ENCODE data around the gene KDM2A.

KDM2A gene

DNA sequence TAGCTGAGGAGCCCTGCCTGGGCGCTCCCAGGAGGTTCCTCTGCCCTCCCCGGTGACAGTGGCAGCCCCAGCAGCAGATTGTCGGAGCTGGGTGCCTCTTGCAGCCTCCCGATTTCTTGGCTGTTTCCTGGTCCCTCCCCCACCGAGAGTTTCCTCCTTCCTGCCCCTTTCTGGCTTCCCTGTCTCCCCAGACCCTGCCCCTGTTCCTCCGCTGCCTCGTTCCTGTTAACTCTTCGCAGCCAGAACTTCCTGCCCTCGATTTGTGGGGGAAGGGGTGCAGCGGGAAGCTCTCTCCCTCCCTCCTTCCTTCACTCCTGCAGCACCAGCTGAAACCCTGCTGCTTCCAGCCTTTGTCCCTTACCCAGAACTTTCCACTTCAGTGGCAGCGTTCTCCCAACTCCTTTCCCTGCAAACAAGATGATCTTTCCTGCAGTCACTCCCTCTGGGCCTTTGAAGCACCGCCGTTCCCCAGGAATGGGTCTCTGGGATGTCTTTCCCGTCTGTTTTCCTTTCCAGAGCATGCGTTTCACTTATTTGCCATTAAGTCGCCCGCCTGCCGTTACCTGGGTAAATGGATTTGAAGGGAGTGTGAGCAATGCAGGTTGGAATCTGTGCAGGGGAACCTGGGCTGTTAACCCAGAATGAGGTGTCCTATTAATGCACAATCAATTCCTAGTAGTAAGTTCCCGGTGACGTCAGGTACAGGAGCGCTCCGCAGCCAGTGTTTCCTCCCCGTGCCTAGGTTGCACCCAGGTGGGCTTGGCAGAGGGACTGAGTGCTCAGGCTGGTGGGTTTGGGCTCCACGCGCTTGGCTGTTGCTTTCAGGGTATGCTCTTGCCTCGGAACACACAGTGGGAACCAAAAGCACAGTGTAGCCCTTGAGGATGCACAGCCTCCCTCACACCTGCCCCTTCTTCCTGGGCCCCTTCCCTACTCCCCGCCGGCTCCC, 151.5 kb downstream of the KDM2A start:
- FAIRE-seq (peak; percentile 67), DNase-seq (ENCODE audit: insufficient read length, low spot score) (no peak)
- TF ChIP-seq PAX5 (IDR thresholded peaks at IDR 0.05; ENCODE audit: insufficient read depth, low read length, severe bottlenecking) (no peak), TAF1 (IDR thresholded peaks at IDR 0.05; ENCODE audit: low read depth, low read length) (no peak), POU2F2 (IDR thresholded peaks at IDR 0.05; ENCODE audit: low read depth, low read length) (no peak), POLR2AphosphoS5 (IDR thresholded peaks at IDR 0.05; ENCODE audit: low read depth, low read length) (no peak), SPI1 (IDR thresholded peaks at IDR 0.05; ENCODE audit: low read depth, low read length) (no peak), POLR2A (IDR thresholded peaks at IDR 0.05; ENCODE audit: low read depth, low read length) (no peak)

DNA sequence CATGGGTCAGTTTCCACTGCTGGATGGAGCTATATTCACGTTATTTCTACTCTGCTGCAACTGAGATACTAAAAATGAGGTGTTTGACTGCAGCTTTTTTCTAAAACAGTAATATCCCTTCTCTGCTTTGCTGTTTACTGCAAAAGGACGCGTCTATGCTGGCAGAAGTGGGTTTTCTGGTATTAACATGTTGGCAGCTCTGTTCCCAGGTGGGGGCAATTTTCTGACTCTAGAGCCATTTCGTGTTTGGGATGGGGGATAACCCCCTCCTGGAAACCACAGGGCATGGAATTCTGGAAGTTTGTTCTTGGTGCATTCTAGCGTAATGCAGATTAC, 152.1 kb downstream of the KDM2A start:
- TF ChIP-seq POU2F2 (IDR thresholded peaks at IDR 0.05; ENCODE audit: low read depth, low read length) (no peak), POLR2A (IDR thresholded peaks at IDR 0.05; ENCODE audit: low read depth, low read length) (no peak), TAF1 (IDR thresholded peaks at IDR 0.05; ENCODE audit: low read depth, low read length) (no peak), POLR2AphosphoS5 (IDR thresholded peaks at IDR 0.05; ENCODE audit: low read depth, low read length) (no peak), PAX5 (IDR thresholded peaks at IDR 0.05; ENCODE audit: insufficient read depth, low read length, severe bottlenecking) (no peak), SPI1 (IDR thresholded peaks at IDR 0.05; ENCODE audit: low read depth, low read length) (no peak)
- no peak for DNase-seq (ENCODE audit: insufficient read length, low spot score)
- FAIRE-seq, result no peak

DNA sequence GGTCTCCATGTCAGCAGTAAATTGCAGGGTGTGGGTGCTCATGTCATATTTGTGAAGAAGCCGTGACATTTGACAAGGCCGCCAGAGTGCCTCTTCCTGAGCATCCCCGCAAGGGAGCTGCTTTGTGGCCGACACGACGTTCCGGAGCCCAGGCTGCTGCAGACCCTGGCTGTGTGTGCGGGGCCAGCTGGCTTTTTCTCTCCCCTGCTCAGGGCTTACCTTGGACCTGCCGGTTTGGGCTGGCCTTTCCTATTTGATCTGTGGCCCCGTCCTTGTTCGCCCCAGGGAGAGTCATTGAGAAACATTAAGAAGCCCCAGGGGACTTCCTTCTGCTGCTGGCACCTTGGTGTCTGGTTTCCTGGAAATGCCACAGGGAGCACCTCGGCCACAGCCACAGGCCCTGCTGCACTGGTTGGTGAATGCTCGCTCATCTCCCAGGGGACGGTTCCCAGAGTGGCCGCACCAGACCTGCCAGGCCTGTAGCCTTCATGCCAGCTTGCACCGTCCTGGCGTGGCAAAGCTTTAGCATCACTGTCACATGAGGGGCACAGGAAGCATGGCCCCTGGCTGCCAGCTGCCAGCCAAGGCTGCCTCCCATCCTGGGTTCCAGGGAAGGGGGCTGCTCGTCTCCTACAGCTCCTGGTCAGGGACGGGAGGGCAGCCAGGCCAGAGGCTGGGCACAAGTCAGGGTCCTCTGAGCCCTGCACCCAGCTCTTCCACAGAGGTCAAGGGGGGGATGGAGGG, 152.7 kb downstream of the KDM2A start:
- TF ChIP-seq POLR2A (IDR thresholded peaks at IDR 0.05; ENCODE audit: low read depth, low read length) (no peak), SPI1 (IDR thresholded peaks at IDR 0.05; ENCODE audit: low read depth, low read length) (no peak), PAX5 (IDR thresholded peaks at IDR 0.05; ENCODE audit: insufficient read depth, low read length, severe bottlenecking) (no peak)
- no peak for DNase-seq (ENCODE audit: insufficient read length, low spot score)
- FAIRE-seq, result peak; percentile 23

DNA sequence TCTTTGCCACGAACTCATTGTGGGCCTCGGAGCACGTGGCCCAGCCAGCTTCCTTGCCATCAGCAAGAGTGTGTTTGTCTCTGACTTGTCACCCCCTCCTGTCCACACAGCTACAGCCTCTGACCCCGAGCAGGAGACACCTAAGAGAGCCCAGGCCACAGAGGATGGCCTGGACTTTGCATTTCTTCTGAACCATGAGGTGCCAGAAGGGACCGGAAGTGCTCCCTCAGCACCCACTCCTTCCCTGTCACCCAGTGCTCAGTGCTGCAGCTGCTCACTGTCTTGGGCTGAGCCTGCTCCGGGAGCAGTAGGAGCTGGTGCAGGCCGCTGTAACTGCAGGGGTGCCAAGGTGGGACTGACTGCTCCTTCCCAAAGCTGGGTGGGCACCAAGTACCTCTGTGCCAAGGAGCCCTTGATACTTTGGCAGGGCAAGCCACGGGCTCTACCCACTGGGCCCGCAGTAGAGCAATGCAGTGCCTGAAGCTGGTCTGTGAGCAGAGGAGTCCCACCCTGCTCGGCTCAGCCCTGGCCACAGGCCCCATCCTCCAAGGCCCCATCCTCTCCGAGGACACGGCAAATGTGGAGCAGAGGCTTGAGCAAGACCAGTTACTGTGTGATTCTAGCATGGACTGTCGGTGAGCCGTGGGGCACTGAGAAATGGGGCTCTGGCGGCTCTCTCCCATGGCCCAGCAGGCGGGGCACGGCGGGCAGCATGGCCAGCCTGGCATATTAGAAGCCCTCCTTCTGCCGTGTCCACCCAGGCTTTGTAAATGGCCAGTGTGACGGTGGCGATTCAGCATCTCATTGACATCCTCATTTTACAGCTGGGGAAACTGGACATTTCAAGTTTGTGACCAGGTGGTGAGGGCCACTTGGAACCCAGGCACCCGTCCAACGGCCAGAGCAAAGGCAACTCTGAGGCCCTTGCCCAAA, 153.5 kb downstream of the KDM2A start:
- TF ChIP-seq POU2F2 (IDR thresholded peaks at IDR 0.05; ENCODE audit: low read depth, low read length), result no peak
- TF ChIP-seq SPI1 (IDR thresholded peaks at IDR 0.05; ENCODE audit: low read depth, low read length), result 0 out of 2 replicates have a peak, but pooled peaks have one; percentile 12
- FAIRE-seq (peak; percentile 94), DNase-seq (ENCODE audit: insufficient read length, low spot score) (no peak)

DNA sequence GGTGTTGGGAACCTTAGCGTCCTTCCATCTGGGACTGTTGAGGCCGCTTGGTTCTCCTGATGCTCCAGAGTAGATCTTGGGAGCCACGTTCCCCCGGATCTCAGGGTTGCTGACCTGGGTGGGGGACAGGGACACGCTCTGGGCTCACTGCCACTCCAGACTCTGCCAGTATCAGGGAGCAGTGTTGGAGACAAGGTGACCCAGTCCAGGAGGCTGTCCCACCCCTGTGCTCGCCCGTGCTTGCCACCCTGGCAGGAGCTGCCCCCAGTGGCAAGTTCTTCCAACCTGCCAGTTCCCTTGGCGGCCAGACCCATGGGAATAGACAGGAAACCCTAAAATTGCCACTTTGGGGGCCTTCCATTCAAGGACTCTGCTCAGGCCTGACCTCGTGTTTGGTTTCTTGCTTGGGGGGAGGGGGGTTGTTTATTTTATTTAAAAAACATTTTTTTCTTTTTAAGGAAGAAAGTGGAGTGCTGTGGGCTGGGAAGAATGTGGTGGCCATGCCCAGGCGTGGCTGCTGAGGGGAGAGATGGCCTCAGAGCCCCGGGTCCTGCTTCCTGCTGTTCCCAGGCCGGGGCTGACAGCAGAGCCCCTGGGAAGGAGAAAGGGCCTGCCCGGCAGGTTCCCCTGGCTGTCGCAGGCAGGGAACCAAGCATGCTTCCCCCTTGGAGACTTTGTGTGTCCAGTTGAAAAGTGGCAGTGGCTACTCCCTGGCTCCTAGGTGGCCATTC, 154.4 kb downstream of the KDM2A start:
- FAIRE-seq, result no peak

DNA sequence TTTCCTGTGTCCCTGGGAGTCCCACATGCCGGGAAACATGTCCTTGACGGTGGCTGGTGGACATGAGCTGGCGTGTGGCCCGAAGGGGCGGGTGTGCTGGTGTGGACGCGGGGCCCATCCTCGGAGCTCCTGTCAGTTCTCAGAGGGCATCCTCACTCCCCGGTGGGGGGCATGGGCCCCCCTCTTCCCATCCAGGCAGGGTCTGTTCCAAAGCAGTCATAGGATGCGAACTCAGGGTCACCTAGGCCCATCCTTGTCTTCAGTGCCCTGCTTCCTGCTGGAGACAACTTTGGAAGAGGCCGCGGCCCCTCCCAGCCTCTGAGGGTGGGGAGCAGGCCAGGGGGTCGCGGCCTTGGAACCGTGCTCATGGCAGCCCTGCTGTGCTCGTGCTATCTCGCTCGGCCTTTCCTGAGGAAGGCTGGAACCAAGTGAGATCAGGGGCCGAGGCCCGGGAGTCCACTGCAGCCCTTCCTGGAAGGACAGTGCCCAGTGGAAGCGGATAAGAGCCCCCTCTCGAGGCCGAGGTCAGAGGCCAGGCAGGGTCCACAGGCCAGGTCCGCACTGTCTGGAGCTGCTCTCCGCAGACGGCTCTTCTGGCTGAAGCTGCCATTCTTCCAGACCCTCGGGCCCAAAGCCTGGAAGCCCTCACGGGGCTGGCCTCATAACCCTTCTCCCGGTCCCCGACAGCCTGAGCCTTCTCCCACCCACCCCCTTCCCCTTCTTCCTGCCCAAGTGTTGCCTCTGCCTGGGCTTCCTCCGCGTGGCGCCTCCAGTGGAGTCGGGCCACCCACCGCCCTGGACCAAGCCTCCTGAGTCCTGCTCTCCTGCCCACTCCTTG, 155.9 kb downstream of the KDM2A start:
- FAIRE-seq (no peak), DNase-seq (ENCODE audit: insufficient read length, low spot score) (no peak)
- no peak for TF ChIP-seq POLR2AphosphoS5 (IDR thresholded peaks at IDR 0.05; ENCODE audit: low read depth, low read length)
- TF ChIP-seq POU2F2 (IDR thresholded peaks at IDR 0.05; ENCODE audit: low read depth, low read length), result no peak
- TF ChIP-seq TAF1 (IDR thresholded peaks at IDR 0.05; ENCODE audit: low read depth, low read length), result no peak
- TF ChIP-seq PAX5 (IDR thresholded peaks at IDR 0.05; ENCODE audit: insufficient read depth, low read length, severe bottlenecking), result no peak
- no peak for TF ChIP-seq POLR2A (IDR thresholded peaks at IDR 0.05; ENCODE audit: low read depth, low read length)
- no peak for TF ChIP-seq SPI1 (IDR thresholded peaks at IDR 0.05; ENCODE audit: low read depth, low read length)

More for the DNA sequence above, 154.4 kb downstream of the KDM2A start:
- no peak for DNase-seq (ENCODE audit: insufficient read length, low spot score)
- no peak for TF ChIP-seq TAF1 (IDR thresholded peaks at IDR 0.05; ENCODE audit: low read depth, low read length)
- TF ChIP-seq POU2F2 (IDR thresholded peaks at IDR 0.05; ENCODE audit: low read depth, low read length), result no peak
- no peak for TF ChIP-seq PAX5 (IDR thresholded peaks at IDR 0.05; ENCODE audit: insufficient read depth, low read length, severe bottlenecking)
- TF ChIP-seq POLR2A (IDR thresholded peaks at IDR 0.05; ENCODE audit: low read depth, low read length), result no peak
- no peak for TF ChIP-seq POLR2AphosphoS5 (IDR thresholded peaks at IDR 0.05; ENCODE audit: low read depth, low read length)
- no peak for TF ChIP-seq SPI1 (IDR thresholded peaks at IDR 0.05; ENCODE audit: low read depth, low read length)

DNA sequence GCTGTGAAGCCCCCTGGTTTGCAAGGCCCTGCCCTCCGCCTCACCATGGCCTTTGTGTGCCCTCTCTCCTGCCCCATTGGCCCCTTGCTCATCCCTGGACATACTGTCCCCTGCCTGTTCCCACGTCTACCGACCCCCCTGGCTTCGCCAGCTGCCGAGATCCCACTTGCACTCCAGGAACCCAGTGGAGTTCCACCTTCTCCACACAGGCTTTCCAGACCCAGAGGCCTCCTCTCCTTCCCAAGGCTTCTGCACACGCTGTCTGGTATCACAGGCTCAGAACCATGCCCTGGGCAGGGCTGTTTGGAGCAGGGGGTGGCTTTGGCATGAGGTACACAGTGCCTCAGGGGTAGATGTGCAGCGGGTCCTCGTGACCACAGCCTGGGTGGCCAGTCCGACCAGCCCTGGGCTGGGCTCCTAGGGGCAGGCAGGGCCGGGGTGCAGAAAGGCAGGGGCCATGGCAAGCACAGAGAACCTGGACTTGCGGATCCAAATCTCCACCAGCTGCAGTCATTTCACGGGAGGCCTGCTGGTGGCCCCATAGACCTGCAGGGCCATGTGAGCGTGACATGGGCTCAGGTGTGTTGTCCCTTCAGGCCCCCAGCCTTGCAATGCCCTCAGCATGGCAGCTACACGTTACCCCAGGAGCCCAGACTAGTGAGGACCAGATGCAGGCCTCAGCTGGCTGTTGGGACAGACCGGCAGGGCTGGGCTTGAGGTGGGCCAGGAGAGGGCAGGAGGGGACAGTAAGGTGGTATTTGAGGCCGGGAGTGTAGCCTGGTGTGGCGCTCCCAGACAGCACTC, 156.7 kb downstream of the KDM2A start:
- DNase-seq (ENCODE audit: insufficient read length, low spot score) (no peak), FAIRE-seq (no peak)
- peak; percentile 6; the same call in 1 of the 2 replicates for TF ChIP-seq POU2F2 (IDR thresholded peaks at IDR 0.05; ENCODE audit: low read depth, low read length)
- no peak for TF ChIP-seq TAF1 (IDR thresholded peaks at IDR 0.05; ENCODE audit: low read depth, low read length)
- peak; percentile 38; the same call in 1 of the 2 replicates for TF ChIP-seq POLR2A (IDR thresholded peaks at IDR 0.05; ENCODE audit: low read depth, low read length)
